ENCODE measurements around the gene IMP3.
A peak's percentile ranks its signal among the peaks of the same experiment; 100 is the strongest.
"Not testable (repeated sequence)": the region's sequence is repeated elsewhere in the genome, so short reads cannot be mapped to it uniquely, and the experiment has no call there.

IMP3 gene, protein sequence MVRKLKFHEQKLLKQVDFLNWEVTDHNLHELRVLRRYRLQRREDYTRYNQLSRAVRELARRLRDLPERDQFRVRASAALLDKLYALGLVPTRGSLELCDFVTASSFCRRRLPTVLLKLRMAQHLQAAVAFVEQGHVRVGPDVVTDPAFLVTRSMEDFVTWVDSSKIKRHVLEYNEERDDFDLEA

DNA sequence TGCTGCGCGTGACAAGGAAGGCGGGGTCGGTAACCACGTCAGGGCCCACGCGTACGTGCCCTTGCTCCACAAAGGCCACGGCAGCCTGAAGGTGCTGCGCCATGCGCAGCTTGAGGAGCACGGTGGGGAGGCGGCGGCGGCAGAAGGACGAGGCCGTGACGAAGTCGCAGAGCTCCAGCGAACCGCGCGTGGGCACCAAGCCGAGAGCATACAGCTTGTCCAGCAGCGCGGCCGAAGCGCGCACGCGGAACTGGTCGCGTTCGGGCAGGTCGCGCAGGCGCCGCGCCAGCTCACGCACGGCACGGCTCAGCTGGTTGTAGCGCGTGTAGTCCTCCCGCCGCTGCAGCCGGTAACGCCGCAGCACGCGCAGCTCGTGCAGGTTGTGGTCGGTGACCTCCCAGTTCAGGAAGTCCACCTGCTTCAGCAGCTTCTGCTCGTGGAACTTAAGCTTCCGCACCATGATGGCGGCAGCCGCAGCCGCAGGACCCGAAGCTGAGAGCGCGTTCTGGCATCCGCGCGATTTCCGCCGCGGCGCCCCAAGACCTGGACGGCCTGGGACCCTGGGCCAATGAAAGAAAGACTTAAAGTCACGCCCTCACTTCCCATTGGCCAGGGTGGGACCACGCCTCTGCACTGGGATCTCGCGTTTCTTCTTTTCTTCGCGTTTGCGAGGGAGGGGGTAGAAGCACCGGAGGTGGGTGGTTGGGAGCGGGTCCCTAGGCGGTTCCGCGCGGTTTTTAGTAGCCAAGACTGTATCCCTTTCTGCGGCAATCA is at the start of gene IMP3:
Gene IMP3 (minus strand): TSS at position 516 of the 774 bp plus-strand sequence. CDS start 56 bp downstream, at position 460.
- DNase-seq, result peak; percentile 98

DNA sequence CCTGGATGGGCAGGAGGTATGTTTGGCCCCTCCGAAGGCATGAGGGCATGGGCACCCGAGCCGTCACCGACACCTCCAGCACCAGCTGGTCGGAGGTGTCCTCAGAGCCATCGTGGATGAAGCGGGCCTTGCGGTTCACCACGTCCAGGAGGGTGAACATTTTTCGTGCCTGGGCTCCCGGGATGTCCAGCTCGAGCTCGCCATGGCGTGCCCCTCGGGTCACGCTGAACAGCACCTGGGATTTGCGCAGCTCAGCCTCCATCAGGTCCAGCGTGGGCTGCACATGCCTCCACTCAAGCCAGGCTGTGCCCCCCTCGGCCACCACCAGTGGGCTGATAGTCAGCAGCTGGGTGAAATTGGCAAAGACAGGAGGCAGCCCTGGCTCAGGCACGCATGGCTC is 49.4 kb upstream of the IMP3 start:
- DNase-seq, result not testable (repeated sequence)

DNA sequence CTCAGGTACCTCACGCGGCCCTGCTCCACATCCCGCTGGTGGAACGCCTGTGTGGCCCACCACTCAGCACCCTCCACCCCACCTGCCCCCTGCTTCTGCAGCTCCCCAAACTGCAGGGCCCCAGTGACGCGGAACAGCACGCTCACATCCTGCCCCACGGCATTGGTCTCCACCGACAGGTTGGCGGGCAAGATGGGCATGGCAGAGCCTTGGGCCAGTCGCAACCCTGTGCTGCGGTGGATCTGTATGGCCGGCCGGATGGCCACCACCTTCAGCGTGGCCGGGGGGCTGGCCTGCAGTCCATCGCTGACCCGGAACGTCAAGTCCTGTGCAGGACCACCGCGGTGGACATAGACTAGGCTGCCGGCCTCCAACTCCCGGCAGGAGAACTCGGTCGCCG is 48.8 kb upstream of the IMP3 start:
- no peak for DNase-seq

DNA sequence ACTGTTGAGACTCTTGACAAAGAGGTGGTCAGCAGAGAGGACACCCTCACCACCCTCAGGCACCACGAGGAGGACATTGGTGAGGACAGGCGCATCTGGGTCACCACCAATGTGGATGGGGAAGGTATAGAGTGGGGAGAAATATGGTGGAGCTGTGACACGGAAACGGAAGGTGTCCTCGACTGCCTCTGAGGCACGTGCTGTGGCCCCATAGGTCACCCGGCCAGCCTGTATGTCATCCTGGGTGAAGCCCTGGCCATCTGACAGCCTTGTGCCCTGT is 48.2 kb upstream of the IMP3 start:
- no peak for DNase-seq

DNA sequence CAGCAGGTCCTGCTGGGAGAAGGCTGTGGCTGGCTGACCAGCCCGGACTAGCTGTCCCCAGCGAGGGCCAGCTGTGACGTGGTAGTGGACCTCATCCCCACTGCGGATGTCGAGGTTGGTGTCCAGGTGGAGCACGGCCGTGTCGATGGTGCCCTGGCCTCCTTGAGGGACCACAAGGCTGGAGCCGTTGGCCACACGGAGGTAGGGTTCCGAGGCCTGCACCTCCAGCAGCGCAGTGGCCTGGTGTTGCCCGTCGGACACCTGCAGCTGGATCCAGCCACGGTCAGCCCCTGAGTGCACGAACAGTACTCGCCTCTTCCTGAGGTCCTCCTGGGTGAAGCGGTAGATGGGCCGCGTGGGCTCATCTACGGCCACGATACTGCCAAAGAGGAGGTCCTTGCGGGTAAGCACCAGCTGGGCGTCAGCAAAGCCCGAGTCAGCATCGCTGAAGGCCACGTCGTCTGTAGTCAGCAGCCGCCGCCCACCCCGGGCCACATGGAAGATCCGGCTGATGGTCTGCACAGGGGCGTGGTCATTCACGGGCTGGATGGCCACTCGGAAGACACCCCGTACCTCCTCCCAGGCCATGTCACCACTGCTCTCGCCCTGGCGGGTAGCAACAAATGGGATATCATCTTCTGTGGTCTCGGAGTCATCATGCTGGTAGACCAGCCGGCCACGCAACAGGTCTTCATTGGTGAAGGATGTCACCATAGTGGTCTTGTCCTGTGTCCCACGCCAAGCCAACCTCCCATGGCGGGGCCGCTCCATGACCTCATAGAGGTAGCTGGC is 47.7 kb upstream of the IMP3 start:
- DNase-seq, result no peak

DNA sequence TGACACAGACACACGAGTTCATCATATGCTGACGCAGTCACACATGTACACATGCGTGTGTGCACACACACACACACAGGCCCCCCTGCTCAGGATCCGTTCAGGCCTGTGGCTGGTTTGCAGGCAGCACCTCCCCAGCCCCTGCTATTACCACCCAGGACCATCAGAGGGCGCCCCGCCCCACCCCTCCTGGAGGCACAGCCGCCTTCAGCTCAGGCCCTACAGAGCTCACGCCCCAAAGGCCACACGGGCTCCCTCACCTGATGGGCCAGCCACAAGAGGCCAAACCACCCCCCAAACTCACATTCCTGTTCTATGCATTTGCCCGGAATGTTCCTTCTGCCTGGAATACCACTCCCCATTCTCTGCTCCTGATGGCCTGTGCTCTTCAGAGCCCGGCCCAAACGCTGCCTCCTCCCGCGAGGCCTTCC is 46.2 kb upstream of the IMP3 start:
- DNase-seq, result peak; percentile 81

DNA sequence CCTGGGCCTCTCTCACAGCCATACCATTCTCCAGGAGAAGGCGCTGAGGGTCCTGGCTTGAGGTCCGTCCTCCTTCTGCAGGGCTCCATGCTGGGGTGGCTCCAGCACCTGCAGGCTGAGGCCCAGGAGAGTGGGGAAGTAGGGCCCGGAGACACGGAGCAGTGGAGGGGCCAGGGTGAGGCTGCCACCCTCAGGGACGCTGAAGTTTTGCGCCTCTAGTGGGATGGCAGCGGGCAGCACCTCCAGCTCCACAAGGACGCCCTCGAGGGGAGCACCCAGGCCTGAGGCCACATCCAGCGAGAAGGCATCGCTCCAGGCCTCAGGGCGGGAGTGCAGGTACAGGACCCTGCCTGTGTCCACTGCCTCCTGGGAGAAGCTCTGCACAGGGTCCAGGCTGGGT is 45.2 kb upstream of the IMP3 start:
- DNase-seq, result no peak

DNA sequence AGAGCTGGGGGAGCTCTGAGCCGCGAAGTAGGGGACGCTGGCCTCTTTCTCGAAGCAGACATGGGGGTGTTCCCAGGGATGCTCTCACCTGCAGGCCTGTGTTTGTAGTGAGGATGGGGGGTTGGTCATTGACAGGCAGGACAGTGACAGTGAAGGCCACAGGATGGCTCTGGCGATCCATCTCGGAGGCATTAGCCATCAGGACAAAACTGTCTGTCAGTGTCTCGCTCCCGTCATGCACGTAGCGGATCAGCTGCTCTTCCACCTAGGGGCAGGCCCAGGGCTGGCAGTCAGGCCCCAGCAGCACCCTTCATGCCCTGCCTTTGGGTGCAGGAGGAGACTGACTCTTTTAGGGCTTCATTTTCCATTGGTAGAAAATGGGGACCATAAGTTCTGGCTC is 44.6 kb upstream of the IMP3 start:
- DNase-seq, result no peak

DNA sequence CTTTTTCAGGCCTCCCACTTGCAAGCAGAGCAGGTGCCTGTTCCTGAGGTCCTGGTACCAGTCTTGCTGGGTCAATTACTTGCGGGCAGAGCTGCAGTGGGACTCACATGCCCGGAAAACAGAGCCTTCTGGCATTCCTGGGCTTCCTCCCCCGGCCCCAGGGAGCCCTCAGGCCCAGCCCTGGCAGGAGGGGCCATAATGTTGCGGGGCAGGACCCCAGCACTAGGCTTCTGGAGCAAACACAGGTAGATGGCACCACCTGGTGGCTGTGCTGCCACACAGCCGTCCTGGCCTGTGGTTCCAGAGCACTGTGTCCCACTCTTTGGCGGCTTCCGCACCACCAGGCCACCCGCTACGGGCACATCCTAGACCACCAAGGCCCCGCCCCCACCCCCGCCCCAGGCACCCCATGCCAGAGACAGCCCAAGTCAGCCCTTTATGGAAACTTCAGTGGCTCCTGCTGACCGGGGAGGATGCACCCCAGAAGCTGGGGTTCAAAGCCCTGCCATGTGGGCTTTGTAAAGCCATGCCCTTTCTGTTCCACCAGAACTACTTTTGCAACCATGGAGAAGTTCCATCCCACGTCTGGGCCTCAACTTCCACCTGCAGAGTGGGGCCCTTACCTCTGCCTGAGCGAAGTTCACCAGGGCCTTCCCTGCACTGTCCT is 43.8 kb upstream of the IMP3 start:
- DNase-seq, result peak; percentile 70

DNA sequence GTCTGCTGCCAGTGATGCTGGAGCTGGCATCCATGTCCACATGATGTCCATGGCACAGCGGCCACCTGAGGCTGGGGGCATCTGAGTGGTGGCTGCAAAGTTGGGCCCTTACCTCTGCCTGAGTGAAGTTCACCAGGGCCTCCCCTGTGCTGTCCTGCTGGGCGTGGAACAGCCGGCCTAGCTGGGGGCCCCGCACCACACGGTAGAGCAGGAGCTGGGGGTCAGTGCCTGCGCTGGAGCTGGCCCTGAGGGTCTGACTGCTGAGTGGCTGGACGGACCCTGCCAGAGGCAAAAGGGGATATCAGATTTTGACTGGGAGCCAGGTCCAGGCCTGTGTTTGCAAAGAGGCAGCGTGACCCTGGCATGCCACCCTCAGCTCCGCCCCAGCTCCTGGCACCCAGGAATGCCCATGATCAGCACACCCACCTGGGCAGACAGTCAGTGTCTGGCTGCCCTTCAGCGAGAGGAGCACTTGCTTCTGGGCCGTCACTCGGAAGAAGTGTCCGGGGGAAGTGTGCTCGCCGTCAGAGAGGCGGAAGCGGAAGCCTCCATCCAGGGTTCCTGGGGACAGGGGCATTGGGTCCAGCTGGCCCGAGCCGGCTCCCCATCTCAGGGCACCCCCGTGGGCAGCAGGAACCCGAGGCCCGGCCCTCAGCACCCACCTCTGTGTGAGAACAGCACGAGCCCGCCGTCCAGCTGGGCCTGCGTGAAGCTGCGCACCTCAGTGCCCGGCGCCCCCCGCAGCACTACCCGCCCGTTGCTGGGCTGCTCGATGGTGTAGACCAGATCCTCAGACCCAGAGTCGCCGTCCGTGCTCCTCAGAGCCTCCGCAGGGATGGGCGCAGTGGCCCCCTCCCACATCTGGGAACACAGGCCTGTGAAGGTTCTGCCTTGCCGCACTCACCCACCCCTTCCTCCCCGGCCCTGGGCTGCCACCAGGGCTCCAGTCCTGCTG is 42.4 kb upstream of the IMP3 start:
- DNase-seq, result no peak

DNA sequence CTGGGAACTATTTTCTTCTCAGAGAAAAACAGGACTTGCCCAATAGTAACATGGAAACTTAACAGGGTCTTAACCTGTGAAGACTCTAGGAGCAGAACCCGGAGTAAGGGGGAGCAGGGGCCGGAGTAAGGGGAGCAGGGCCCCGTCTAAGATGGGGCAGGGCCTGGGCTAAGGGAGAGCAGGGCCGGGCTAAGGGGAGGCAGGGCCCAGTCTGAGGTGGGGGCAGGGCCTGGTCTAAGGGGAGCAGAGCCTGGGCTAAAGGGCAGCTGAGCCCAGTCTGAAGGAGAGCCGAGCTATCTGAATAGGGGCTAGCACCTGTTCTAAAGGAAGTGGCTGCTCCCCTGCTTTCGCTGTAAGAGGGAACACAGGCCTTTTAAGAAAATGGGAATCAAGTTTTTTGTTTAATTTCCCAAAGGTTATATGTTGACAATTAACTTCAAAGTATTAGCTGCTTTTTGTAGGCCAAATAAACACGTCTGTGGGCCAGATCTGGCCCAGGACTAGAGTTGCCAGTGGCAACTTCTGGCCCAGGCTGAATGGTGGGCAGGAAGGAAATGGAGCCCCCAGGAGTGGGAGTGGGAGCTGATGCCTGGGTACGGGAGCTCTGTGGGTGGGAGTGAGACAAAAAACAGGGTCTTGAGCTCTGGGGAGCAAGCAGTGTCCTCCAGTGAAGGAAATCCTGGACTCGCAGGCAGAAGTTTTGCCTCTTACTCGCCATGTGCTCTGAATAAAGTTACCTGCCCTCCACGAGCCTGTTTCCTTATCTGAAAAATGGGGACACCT is 40.2 kb upstream of the IMP3 start:
- no peak for DNase-seq

DNA sequence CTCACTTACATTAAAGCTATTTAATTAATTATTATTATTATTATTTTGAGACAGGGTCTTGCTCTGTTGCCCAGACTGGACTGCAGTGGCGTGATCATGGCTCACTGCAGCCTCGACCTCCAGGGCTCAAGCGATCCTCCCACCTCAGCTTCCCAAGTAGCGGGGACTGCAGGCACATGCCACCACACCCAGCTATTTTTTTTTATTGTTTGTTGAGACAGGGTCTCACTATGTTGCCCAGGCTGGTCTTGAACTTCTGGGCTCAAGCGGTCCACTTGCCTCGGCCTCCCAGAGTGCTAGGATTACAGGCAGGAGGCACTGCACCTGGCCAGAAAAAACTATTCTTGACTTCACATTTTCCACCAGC is 38.3 kb upstream of the IMP3 start:
- DNase-seq, result not testable (repeated sequence)

DNA sequence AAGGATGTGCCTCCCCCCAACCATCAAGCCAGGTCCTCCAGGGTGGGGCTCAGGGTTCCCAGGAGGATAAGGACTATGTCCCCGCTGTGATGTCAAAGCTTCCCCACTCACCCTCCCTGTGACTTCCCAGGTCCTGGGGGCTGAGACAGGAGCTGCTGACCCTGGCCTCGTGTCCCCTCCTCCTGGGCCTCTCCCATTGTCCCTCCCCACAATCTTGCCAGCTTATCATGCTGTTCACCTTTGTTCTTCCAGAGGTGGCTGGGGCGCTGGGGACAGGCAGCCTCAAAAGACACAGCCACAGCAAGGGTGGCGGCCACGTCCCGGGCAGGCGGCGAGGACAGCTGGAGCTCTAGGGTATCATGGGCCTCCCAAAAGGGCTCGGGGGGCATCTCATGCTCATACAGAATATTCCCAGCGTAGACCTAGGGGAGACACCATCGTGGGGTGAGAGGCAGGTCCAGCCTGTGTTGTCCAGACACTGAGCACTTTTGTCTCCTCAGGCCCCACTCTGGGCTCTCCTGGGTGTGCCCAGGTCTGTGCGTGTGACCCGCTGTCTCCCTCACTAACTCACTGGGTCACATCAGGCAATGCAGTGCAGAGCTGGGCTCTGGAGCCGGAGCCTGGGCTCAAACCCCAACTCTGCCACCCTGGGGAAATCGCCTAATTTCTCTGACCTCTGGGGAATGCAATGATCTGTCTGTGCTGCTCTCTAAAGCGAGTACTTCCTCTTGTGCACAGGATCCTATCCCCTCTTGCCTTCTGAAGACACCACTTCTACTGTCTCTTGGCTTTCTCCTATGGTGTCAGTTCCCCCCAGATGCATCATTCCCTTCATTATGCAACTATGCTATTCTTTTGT is 37.7 kb upstream of the IMP3 start:
- no peak for DNase-seq

DNA sequence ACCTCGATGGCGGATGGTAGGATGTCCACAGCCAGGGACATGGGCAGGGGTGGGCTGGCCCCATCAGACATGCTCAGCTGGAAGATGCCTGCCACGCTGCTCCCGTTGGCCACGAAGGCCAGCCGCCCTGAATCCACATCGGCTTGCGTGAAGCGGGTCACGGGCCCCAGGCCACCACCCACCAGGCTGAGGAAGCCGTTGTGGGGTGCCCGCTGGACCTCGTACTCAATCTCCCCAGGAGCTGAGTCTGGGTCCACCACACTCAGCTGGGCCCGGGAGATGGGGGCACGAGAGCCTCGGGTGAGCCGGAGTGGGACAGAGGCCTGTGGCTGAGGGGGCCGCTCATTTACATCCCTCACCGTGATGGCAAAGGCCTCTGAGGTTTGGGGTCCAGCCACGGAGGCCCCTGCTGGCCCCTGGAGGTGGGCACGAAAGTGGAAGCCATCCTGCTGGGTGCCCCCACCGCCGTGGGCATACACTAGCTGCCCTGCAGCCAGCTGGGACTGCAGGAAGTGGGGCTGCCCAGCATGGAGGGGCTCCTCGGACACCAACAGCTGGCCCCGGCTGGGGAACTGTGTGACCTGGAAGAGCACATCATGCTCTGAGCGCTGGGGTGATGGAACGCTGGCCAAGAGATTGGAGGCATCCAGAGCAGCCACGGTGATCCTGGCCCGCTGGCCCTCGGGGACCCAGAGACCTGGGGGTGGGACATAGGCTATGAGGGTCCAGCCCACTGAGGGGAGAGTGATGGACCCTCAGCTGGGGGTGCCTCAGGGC is 36.9 kb upstream of the IMP3 start:
- no peak for DNase-seq

DNA sequence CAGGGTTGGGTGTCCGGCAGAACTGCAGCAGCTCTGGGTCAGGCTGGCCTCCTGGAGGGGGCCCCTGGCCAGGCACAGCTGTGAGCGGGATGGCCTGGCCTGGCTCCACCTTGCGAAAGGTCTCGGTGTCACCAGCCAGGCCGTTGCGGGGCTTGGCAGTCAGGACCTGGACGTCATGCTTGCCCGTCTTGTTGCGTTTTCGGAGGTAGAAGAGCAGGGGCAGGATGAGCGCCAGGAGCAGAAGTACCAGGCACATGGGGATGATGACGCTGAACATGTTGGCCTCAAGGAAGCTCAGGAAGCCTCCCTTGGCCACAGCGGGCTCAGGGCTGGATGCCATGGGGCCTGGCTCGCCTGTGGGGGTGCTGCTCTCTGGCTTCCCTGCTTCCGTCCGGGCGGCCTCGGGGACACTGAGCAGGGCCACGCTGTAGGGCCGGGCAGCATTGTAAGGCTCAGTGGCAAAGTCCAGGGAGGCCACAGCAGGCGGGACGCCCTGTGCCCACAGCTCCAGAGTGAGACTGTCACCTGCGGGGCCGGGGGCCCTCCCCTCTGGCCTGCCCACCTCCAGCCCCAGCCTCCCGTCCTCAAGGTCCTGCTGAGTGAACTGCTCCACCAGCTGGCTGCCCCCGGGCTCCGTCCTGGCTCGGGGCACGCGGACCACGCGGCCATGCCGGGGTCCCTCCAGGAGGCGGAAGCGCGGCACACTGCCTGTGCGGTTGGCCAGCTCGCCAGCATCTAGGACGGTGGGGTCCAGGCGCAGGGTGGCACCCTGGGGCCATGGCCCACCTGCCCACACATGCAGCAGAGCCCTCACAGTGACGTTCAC is 35.8 kb upstream of the IMP3 start:
- no peak for DNase-seq

DNA sequence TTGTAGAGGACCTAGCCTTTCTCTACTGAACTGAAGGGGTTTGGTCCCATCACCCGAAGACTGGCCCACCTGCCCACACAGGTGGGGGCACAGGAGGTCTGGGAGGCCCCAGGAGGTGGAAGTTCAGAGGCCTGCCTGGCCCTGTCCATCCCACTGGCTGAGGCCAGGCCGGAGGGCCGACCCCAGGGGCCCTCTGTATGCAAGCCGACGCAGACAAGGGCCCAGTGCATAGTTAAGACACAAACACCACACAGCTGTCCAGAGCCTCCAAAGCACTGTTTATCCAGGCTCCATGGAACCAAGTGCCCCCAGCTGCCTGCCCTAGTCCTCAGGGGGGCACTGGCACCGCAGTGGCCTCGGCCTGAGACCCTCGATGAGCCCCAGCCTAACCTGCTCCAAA is 34.3 kb upstream of the IMP3 start:
- no peak for DNase-seq

DNA sequence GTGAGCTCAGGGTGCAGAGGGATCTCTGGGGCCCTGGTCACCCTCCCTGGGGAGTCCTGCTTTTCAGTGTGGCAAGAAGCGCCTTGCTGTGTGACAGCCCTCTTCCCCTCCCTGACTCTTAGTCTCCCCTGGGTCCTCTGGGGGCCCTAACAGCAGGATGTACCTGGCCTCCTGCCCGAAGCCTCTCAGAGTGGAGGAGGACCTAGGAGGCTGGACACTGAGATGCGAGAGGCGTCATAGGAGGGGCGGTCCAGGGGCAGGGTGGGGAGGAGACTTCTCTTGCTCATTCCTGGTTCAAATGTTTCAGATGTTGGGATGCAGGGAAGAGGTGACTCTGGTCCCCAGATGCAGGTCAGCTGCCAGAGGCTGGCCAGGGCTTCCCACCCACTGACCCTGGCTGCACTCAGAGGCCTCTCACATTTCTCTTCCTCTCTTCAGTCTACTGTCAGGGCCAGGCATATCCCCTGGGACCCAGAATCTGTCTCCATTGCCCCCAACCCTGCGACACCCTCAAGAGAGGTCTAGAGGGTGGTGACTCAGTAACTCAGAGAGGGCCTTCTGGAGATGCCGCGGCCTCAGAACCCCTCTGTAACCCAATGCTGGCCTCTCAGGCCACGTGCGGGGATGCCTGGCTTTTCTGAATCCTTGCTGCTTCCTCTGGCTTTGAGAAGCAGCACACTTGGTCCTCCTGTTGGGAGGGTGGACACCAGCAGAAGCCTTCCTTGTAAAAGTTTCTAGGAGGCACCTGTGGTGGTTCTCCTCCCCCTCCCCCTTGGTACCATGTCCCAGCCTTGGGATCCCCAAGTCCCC is 33.6 kb upstream of the IMP3 start:
- DNase-seq, result no peak
